HepG2 (cell line): ENCODE data around the gene FBF1. TPM values are rescaled to one million over a fixed set of nuclear protein-coding genes. Genes with fewer than 3 reads are reported as not detected.

Experiments
- AHR ChIP-seq: IDR thresholded peaks from 2 replicates; pipeline ENCODE4 v1.6.1; 2018; ENCODE audit warnings: missing genetic modification reagents, missing compliant biosample characterization
- BORCS8-MEF2B ChIP-seq: sonication (generic); formaldehyde crosslinking; IDR thresholded peaks from 2 replicates; pipeline ENCODE4 v1.8.0; 2022; ENCODE audit warnings: mild to moderate bottlenecking, missing genetic modification reagents
- CCAR2 ChIP-seq: fragments of 200-400 bp; formaldehyde crosslinking; optimal IDR thresholded peaks from 2 replicates; pipeline ENCODE3; 2018; ENCODE audit warnings: low read depth, mild to moderate bottlenecking, low read length, moderate library complexity
- CHD2 ChIP-seq: IDR thresholded peaks from 2 replicates; pipeline ENCODE4 v1.6.1; 2011; ENCODE audit warnings: low read depth, low read length, improper control_type of control experiment
- CREM ChIP-seq, 2 experiments: sonication (generic) in 1 of 2; formaldehyde crosslinking in 1 of 2; IDR thresholded peaks; 2 replicates each; pipeline versions ENCODE4 v1.4.0 to v1.6.1; 2016 to 2020; ENCODE audit warnings: antibody characterized with exemption in 1 of 2, mild to moderate bottlenecking in 1 of 2, missing genetic modification reagents in 1 of 2
- HINFP ChIP-seq: sonication (generic); formaldehyde crosslinking; IDR thresholded peaks from 2 replicates; pipeline ENCODE4 v1.4.0; 2020; ENCODE audit warnings: low read depth, mild to moderate bottlenecking, missing genetic modification reagents
- HNF4G ChIP-seq, 2 experiments: sonication (generic) in 1 of 2; formaldehyde crosslinking in 1 of 2; IDR thresholded peaks; 2 replicates each; pipeline versions ENCODE4 v1.4.0 to v1.6.1; 2011 to 2020; ENCODE audit warnings: borderline replicate concordance in 2 of 2, low read depth in 2 of 2, mild to moderate bottlenecking in 2 of 2, low read length in 1 of 2, missing genetic modification reagents in 1 of 2, moderate library complexity in 1 of 2
- KDM5B ChIP-seq: sonication (generic); formaldehyde crosslinking; IDR thresholded peaks from 2 replicates; pipeline ENCODE4 v1.4.0; 2020; ENCODE audit warnings: missing genetic modification reagents, mild to moderate bottlenecking, borderline replicate concordance
- KDM6A ChIP-seq: IDR thresholded peaks from 2 replicates; pipeline ENCODE4 v1.6.1; 2016; ENCODE audit warnings: low read depth
- MLX ChIP-seq: IDR thresholded peaks from 2 replicates; pipeline ENCODE4 v1.6.1; 2016
- NFE2L1 ChIP-seq: sonication (generic); formaldehyde crosslinking; IDR thresholded peaks from 2 replicates; pipeline ENCODE4 v1.4.0; 2020; ENCODE audit warnings: missing genetic modification reagents, mild to moderate bottlenecking, borderline replicate concordance
- UBTF ChIP-seq: sonication (generic); formaldehyde crosslinking; IDR thresholded peaks from 2 replicates; pipeline ENCODE4 v1.4.0; 2020; ENCODE audit warnings: mild to moderate bottlenecking, missing genetic modification reagents
- ZNF367 ChIP-seq: sonication (generic); formaldehyde crosslinking; IDR thresholded peaks from 2 replicates; pipeline ENCODE4 v1.4.0; 2020; ENCODE audit warnings: missing genetic modification reagents, borderline replicate concordance
- ZNF432 ChIP-seq: sonication (generic); formaldehyde crosslinking; IDR thresholded peaks from 2 replicates; pipeline ENCODE4 v1.5.0; 2020; ENCODE audit warnings: missing genetic modification reagents, mild to moderate bottlenecking, borderline replicate concordance
- ZNF510 ChIP-seq: sonication (generic); formaldehyde crosslinking; IDR thresholded peaks from 2 replicates; pipeline ENCODE4 v1.4.0; 2020; ENCODE audit warnings: low read depth, mild to moderate bottlenecking, missing genetic modification reagents
- ZNF777 ChIP-seq: sonication (generic); formaldehyde crosslinking; IDR thresholded peaks from 2 replicates; pipeline ENCODE4 v1.4.0; 2020; ENCODE audit warnings: missing genetic modification reagents
- polyA plus RNA-seq, 8 experiments: library from polyadenylated mRNA; depleted of rRNA in 3 of 8; stranded (reverse) in 7 of 8; unstranded in 1 of 8; fragments of >200 nt; fragmentation: Illumina TruSeq in 4 of 8; extraction: Trizol in 4 of 8; gene quantifications; 2 replicates each; pipeline versions ENCODE4 v1.2.1 to v1.2.3, GENCODE V29; 2011 to 2016; ENCODE audit warnings: low read depth in 4 of 8, missing spikeins in 1 of 8, mixed read lengths in 1 of 8; ENCODE audit not compliant: insufficient read depth in 1 of 8
- total RNA-seq, 5 experiments: library from RNA; depleted of rRNA; stranded (reverse); fragments of >200 nt; fragmentation: Illumina TruSeq; extraction: Trizol; gene quantifications; 2 replicates each; pipeline ENCODE4 v1.2.3, GENCODE V29; 2016; ENCODE audit warnings: low read depth in 1 of 5
- TF ChIP-seq, protein P1 (sequence below): sonication (generic); formaldehyde crosslinking; IDR thresholded peaks from 2 replicates; pipeline ENCODE4 v1.5.1; 2020; ENCODE audit warnings: mild to moderate bottlenecking, missing genetic modification reagents

Gene FBF1
- total and polyA plus RNA-seq, 2 of the 13 experiments (the other 11 are each of a cell fraction or from before 2014, with no cell fraction given) = 2.4 to 8.1 TPM

DNA sequence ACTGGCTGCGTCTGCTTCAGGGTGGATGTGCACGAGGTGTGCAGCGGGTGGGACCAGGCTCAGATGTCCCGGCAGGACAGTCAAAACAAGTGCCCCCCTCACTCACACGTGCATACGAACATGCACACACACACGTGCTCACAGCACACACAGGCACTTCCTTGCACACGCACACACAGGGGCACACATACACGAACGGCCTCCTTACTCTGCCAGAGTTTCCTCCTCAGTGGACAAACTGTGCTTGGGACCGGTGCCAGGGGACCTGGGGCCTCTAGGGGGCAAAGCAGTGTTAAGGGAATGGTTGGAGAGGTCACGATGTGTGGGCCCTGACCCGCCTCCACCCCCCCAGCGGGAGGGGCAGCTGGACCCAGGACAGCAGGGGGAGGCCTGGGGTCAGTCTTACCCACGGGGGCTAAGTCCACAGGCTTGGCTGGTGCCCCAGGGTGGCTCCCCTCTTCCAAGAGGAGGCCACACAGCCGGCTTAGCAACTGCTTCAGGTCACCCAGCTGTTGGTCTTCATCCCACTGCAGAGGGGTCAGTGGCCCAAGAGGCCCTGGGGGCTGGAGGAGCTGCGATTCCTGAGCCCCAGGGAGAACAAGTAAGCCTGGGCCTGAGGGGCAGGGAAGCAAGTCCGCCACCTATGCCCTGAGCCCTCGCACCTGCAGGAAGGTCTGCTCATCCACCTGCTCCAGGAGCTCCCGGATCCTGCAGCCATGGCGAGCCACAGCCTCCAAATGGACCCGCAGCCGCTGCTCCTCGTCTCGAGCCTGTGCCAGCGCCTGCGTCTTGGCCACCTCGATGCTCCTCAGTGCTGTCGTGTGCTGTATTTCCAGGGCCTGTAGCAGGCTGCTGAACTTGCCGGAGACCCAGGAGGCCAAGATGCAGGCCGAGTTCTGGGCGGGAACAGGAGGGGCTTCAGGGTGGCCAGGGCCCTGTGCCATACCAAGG is 49.0 kb downstream of the FBF1 start (continued):
- no peak for TF ChIP-seq UBTF (CRISPR knock-in tag)
- TF ChIP-seq, protein P1, sequence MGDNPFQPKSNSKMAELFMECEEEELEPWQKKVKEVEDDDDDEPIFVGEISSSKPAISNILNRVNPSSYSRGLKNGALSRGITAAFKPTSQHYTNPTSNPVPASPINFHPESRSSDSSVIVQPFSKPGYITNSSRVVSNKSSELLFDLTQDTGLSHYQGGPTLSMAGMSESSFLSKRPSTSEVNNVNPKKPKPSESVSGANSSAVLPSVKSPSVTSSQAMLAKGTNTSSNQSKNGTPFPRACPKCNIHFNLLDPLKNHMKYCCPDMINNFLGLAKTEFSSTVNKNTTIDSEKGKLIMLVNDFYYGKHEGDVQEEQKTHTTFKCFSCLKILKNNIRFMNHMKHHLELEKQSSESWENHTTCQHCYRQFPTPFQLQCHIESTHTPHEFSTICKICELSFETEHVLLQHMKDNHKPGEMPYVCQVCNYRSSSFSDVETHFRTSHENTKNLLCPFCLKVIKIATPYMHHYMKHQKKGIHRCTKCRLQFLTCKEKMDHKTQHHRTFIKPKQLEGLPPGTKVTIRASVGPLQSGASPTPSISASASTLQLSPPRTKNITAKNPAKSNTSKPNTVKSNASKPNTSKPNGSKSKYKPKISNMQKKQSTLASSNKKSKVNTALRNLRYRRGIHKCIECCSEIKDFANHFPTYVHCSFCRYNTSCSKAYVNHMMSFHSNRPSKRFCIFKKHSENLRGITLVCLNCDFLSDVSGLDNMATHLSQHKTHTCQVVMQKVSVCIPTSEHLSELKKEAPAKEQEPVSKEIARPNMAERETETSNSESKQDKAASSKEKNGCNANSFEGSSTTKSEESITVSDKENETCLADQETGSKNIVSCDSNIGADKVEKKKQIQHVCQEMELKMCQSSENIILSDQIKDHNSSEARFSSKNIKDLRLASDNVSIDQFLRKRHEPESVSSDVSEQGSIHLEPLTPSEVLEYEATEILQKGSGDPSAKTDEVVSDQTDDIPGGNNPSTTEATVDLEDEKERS (CRISPR knock-in tag) = no peak; the same call in 1 of the 2 replicates
- TF ChIP-seq CHD2 = no peak
- no peak for TF ChIP-seq CCAR2
- TF ChIP-seq ZNF367 (CRISPR knock-in tag) = 0 out of 2 replicates have a peak, but pooled peaks have one; percentile 41
- TF ChIP-seq NFE2L1 (CRISPR knock-in tag) = no peak; the same call in 1 of the 2 replicates
- TF ChIP-seq CREM (IDR thresholded peaks at IDR 0.05) = peak; percentile 47; the same call in 1 of the 2 replicates
- TF ChIP-seq CREM (CRISPR knock-in tag; IDR thresholded peaks at IDR 0.05) = 0 out of 2 replicates have a peak, but pooled peaks have one; percentile 2
- 0 out of 2 replicates have a peak, but pooled peaks have one; percentile 61 for TF ChIP-seq MLX (CRISPR knock-in tag)
- TF ChIP-seq BORCS8-MEF2B (CRISPR knock-in tag) = peak; percentile 6
- no peak; the same call in none of the 2 replicates for TF ChIP-seq ZNF777 (CRISPR knock-in tag)
- 0 out of 2 replicates have a peak, but pooled peaks have one; percentile 23 for TF ChIP-seq HINFP (CRISPR knock-in tag)
- TF ChIP-seq HNF4G (IDR thresholded peaks at IDR 0.05; ENCODE audit: borderline replicate concordance, low read depth, low read length) = peak; percentile 90
- peak; percentile 80 for TF ChIP-seq HNF4G (CRISPR knock-in tag; IDR thresholded peaks at IDR 0.05; ENCODE audit: borderline replicate concordance, low read depth)
- TF ChIP-seq ZNF510 (CRISPR knock-in tag) = no peak
- 0 out of 2 replicates have a peak, but pooled peaks have one; percentile 62 for TF ChIP-seq AHR
- peak; percentile 83 for TF ChIP-seq KDM6A (CRISPR knock-in tag)
- no peak; the same call in 1 of the 2 replicates for TF ChIP-seq KDM5B
- TF ChIP-seq ZNF432 (CRISPR knock-in tag) = no peak; the same call in 1 of the 2 replicates
